Spinal cord (tissue), 10 donors: Measurements from ENCODE around the gene PKD1L1. TPM values are rescaled to one million over a fixed set of nuclear protein-coding genes. Genes with fewer than 3 reads are reported as not detected.
A peak's percentile ranks its signal among the peaks of the same experiment; 100 is the strongest.

Source experiments
- DNase-seq, 6 donors: peaks; one replicate each; pipeline versions ENCODE4 v3.0.0 to v3.0.0-alpha.2; 2013 to 2015; ENCODE audit warnings: low spot score in 6 of 6, low read depth in 4 of 6
- H3K27ac ChIP-seq: one replicate; pipeline ENCODE4 v1.5.1; 2013; ENCODE audit warnings: low read depth, low read length, control low read depth
- H3K27me3 ChIP-seq: one replicate; pipeline ENCODE4 v1.6.1; 2013; ENCODE audit warnings: low read length; ENCODE audit not compliant: control insufficient read depth, insufficient read depth
- H3K36me3 ChIP-seq: one replicate; pipeline ENCODE4 v1.6.1; 2013; ENCODE audit warnings: low read length; ENCODE audit not compliant: control insufficient read depth, insufficient read depth
- H3K4me1 ChIP-seq: one replicate; pipeline ENCODE4 v1.6.1; 2013; ENCODE audit warnings: low read length; ENCODE audit not compliant: control insufficient read depth, insufficient read depth
- H3K4me3 ChIP-seq: one replicate; pipeline ENCODE4 v1.5.1; 2013; ENCODE audit warnings: low read depth, low read length, control low read depth
- H3K9me3 ChIP-seq: one replicate; pipeline ENCODE4 v1.6.1; 2013; ENCODE audit warnings: low read length; ENCODE audit not compliant: control insufficient read depth, insufficient read depth
- WGBS: methylation state at CpG from one replicate; pipeline ENCODE4 v1.1.5; 2013; ENCODE audit warnings: missing lambda C conversion rate; ENCODE audit not compliant: insufficient coverage; 5-methylcytosine and 5-hydroxymethylcytosine counted together
- polyA plus RNA-seq, 2 donors: library from polyadenylated mRNA; unstranded; fragments of 120-200 nt; gene quantifications; one replicate each; pipeline ENCODE4 v1.2.1, GENCODE V29; 2013; ENCODE audit not compliant: insufficient read length in 2 of 2
- total RNA-seq, 2 donors: library from RNA; depleted of rRNA in 1 of 2; stranded (reverse); fragments of 120-200 nt in 1 of 2; fragments of >200 nt in 1 of 2; gene quantifications; one replicate each; pipeline versions ENCODE4 v1.2.3 to v1.2.4, GENCODE V29; 2013 to 2014
- donor health status: healthy.

Gene PKD1L1
- total and polyA plus RNA-seq, 4 donors: 0.44 to 1.4 (median 1.1) TPM

DNA sequence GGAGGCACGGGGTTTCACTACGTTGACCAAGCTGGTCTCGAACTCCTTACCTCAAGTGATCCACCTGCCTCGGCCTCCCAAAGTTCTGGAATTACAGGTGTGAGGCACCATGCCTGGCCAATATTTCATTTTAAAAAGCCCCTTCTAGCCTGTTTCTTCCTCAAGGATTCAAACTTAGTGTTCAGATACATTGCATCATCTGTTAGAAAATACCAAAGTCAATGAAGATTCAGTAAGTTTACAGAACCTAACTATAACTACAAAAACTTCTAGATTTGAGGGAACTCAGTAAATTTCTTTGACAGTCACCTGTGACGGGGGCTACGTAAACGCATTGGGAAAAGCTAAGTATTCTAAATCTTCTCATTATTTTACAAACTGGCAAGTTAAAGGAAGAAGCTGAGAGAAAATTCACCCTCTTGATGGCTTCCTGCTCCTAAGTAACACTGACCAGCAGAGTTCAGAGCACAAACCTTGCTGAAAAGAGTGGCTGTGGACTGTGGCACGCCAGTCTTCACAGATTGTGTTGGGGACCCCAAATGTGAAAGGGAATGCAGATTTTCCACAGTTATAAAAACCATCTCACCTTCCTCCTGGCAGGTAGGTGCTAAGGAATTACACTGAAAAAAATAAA lies 162.2 kb downstream of the PKD1L1 start:
- 95% methylated on average over 4 of the region's 8 CpGs for WGBS
- no peak overlapping the region for H3K4me3 ChIP-seq
- no peaks in the 10 kb centered on the region for H3K36me3 ChIP-seq
- DNase-seq: no peak
- H3K27me3 ChIP-seq: no peaks in the 10 kb centered on the region
- H3K4me1 ChIP-seq: peaks cover 10% of the 10 kb centered on the region
- H3K9me3 ChIP-seq: no peaks in the 10 kb centered on the region
- peak overlapping the region; percentile 51 for H3K27ac ChIP-seq

DNA sequence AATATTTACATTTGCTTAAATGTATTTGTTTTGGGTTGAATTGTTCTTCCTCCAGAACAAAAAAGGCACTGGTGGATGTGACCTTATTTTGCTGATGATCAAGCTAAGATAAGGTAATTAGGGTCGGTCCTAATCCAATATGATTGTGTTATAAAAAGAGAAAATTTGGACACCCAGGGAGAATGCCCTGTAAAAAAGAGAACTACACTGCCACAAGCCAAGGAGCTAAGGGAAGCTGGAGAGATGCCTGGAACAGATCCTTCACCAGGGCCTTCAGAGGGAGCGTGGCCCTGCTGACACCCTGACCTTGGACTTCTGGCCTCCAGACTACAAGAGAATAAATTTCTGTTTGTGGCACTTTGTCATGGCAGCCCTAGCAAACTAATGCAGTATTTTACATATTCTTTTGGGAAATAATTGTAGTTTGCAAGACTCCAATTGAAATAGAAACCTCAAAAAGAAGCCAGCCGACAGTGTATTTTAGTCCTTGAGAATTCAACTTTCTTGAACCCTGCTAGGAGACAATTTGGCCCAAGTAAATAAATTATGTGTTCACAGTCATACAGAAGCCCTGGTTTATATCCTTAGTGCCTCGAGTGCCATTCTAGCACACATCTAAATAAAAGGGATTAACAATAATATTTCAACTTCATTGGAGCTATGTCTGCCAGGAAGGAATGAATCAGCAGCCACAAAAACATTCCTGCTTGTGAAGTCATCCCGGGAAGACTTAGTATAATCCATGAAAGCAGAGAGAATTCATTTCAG lies 164.6 kb downstream of the PKD1L1 start:
- 73% methylated on average over 2 of the region's 5 CpGs for WGBS
- DNase-seq: peak in 2 of 6 donors; percentile 50 to 72
- Histone ChIP-seq H3K27ac (peak overlapping the region; percentile 74), H3K4me3 (no peak overlapping the region), H3K9me3 (no peaks in the 10 kb centered on the region), H3K4me1 (peaks cover 10% of the 10 kb centered on the region), H3K27me3 (no peaks in the 10 kb centered on the region), H3K36me3 (no peaks in the 10 kb centered on the region)

- Histone ChIP-seq H3K27ac (no peak overlapping the region), H3K4me1 (peaks cover 10% of the 10 kb centered on the region), H3K4me3 (no peak overlapping the region), H3K9me3 (no peaks in the 10 kb centered on the region), H3K27me3 (no peaks in the 10 kb centered on the region), H3K36me3 (no peaks in the 10 kb centered on the region)
- WGBS: 86% methylated on average over 1 of the region's 4 CpGs
- no peak for DNase-seq
Measured at GRCh38 chr7:47782792-47783191, 165.5 kb downstream of the PKD1L1 start.

DNA sequence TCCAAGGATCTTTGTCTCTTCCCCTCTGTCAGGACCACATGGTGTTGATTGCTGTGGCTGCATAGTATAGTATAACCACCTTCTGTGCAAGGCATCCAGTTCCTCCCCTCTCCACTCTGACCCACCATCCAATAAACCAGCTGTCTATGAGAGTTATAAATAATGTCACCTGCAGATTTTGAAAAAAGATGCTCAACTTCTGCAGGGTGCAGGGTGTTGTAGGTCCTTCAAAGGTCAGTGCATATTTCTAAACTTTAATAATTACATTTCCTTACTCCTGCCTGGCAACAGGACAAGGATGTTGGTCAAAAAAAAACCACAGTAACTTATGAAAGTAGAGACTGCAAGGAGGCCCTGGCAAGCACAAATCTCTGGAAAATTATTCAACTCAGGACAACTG lies 166.2 kb downstream of the PKD1L1 start:
- Histone ChIP-seq H3K36me3 (no peaks in the 10 kb centered on the region), H3K27me3 (no peaks in the 10 kb centered on the region), H3K9me3 (no peaks in the 10 kb centered on the region), H3K27ac (no peak overlapping the region), H3K4me1 (peaks cover 10% of the 10 kb centered on the region), H3K4me3 (no peak overlapping the region)
- DNase-seq: no peak

DNA sequence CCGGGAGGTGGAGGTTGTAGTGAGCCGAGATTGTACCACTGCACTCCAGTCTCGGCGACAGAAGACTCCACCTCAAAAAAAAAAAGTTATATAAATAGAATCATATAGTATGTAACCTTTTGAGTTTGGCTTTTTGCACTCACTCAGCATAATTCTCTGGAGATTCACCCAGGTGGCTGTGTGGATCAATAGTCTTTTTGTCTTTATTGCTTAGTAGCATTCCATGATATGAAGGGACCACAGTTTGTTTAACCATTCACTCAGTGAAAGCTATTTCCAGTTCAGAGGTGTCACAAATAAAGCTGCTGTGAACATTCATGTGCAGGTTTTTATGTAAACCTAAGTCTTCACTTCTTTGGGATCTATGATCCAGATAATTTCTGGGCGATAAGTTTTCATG lies 167.7 kb downstream of the PKD1L1 start:
- no CpG with 5 or more reads among the region's 5 CpGs for WGBS
- H3K27me3 ChIP-seq: no peaks in the 10 kb centered on the region
- no peak overlapping the region for H3K27ac ChIP-seq
- no peak for DNase-seq
- H3K36me3 ChIP-seq: no peaks in the 10 kb centered on the region
- no peak overlapping the region for H3K4me3 ChIP-seq
- peaks cover under 1% of the 10 kb centered on the region for H3K4me1 ChIP-seq
- no peaks in the 10 kb centered on the region for H3K9me3 ChIP-seq

GRCh38 chr7:47779341-47779771 lies 168.9 kb downstream of the PKD1L1 start:
- Histone ChIP-seq H3K36me3 (no peaks in the 10 kb centered on the region), H3K4me1 (no peaks in the 10 kb centered on the region), H3K4me3 (no peak overlapping the region), H3K9me3 (no peaks in the 10 kb centered on the region), H3K27me3 (no peaks in the 10 kb centered on the region), H3K27ac (no peak overlapping the region)
- WGBS: 89% methylated on average over 6 of the region's 7 CpGs
- DNase-seq: no peak

DNA sequence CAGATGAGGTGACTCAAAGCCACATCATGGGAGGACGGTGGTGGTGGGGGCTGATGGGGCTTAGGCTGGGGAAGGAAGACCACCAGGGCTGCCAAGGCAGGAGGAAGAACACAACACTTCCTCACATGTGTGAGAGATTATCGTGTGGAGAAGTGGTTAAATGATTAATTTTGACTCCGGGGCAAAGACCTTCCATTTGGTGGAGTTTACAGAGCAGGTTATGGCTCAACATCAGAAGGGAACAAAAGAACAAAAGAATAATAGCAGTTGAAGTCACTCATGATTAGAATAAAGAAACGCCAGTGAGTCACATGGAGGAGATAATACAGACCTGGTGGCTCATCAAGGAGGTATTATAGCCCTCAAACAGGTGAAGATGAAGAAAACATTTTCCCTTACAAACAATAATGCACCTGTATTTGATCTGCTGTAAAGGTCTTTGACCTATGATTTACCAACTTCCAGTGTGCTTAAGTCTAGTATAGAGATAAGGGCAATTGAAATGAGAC lies 170.1 kb downstream of the PKD1L1 start:
- no peak overlapping the region for H3K27ac ChIP-seq
- no peak for DNase-seq
- no peaks in the 10 kb centered on the region for H3K27me3 ChIP-seq
- WGBS: no CpG with 5 or more reads among the region's 4 CpGs
- no peak overlapping the region for H3K4me3 ChIP-seq
- no peaks in the 10 kb centered on the region for H3K4me1 ChIP-seq
- H3K36me3 ChIP-seq: no peaks in the 10 kb centered on the region
- no peaks in the 10 kb centered on the region for H3K9me3 ChIP-seq

GRCh38 chr7:47777531-47778152 lies 170.6 kb downstream of the PKD1L1 start:
- no CpG with 5 or more reads among the region's 1 CpG for WGBS
- no peak for DNase-seq

GRCh38 chr7:47776335-47776734 lies 171.9 kb downstream of the PKD1L1 start:
- H3K27me3 ChIP-seq: no peaks in the 10 kb centered on the region
- WGBS: no CpG with 5 or more reads among the region's 1 CpG

More at GRCh38 chr7:47777531-47778152, 170.6 kb downstream of the PKD1L1 start:
- Histone ChIP-seq H3K27me3 (no peaks in the 10 kb centered on the region), H3K27ac (no peak overlapping the region), H3K36me3 (no peaks in the 10 kb centered on the region), H3K4me1 (no peaks in the 10 kb centered on the region), H3K4me3 (no peak overlapping the region), H3K9me3 (no peaks in the 10 kb centered on the region)

More at GRCh38 chr7:47776335-47776734, 171.9 kb downstream of the PKD1L1 start:
- Histone ChIP-seq H3K4me1 (peaks cover 3% of the 10 kb centered on the region), H3K27ac (no peak overlapping the region), H3K4me3 (no peak overlapping the region), H3K36me3 (no peaks in the 10 kb centered on the region), H3K9me3 (no peaks in the 10 kb centered on the region)
- DNase-seq: no peak
